Occipital lobe (tissue), 2 donors: ENCODE measurements around the gene AFF2. TPM values are rescaled to one million over a fixed set of nuclear protein-coding genes. Genes with fewer than 3 reads are reported as not detected.

Experiments used
- DNase-seq: peaks from one replicate; lab custom pipeline; 2025; lab: John Stamatoyannopoulos, UW
- total RNA-seq: library from RNA; depleted of rRNA; stranded (reverse); fragments of >200 nt; gene quantifications from one replicate; pipeline ENCODE4 v1.2.3, GENCODE V29; 2014

Gene AFF2
- 343 TPM for total RNA-seq

- no peak for DNase-seq
Measured at GRCh38 chrX:148500423-148501385, at the start of gene AFF2. Gene AFF2, plus strand, starts transcription at chrX:148500617. Its CDS starts 481 bp downstream, at chrX:148501098.

- DNase-seq: no peak
Measured at GRCh38 chrX:148457279-148457678, 43.1 kb upstream of the AFF2 start.

GRCh38 chrX:148459343-148459742, 41.1 kb upstream of the AFF2 start:
- no peak for DNase-seq

- no peak for DNase-seq
Measured at GRCh38 chrX:148466292-148466691, 34.1 kb upstream of the AFF2 start.

- no peak for DNase-seq
Measured at GRCh38 chrX:148470324-148470723, 30.1 kb upstream of the AFF2 start.

- no peak for DNase-seq
Measured at GRCh38 chrX:148474030-148474429, 26.4 kb upstream of the AFF2 start.

GRCh38 chrX:148492057-148492456, 8.4 kb upstream of the AFF2 start:
- DNase-seq: no peak

GRCh38 chrX:148495176-148495575, 5.2 kb upstream of the AFF2 start:
- DNase-seq: no peak

GRCh38 chrX:148498067-148498466, 2.4 kb upstream of the AFF2 start:
- DNase-seq: no peak

GRCh38 chrX:148499638-148500422, 587 bp upstream of the AFF2 start:
- no peak for DNase-seq

- no peak for DNase-seq
Measured at GRCh38 chrX:148501386-148502066, 1.1 kb downstream of the AFF2 start.

GRCh38 chrX:148504506-148504905, 4.1 kb downstream of the AFF2 start:
- no peak for DNase-seq

- DNase-seq: no peak
Measured at GRCh38 chrX:148507418-148507817, 7.0 kb downstream of the AFF2 start.

GRCh38 chrX:148512453-148512852, 12.0 kb downstream of the AFF2 start:
- no peak for DNase-seq

GRCh38 chrX:148513661-148514060, 13.2 kb downstream of the AFF2 start:
- DNase-seq: no peak

GRCh38 chrX:148517176-148517575, 16.8 kb downstream of the AFF2 start:
- DNase-seq: no peak

- DNase-seq: no peak
Measured at GRCh38 chrX:148522006-148522405, 21.6 kb downstream of the AFF2 start.

- DNase-seq: no peak
Measured at GRCh38 chrX:148523303-148524080, 23.1 kb downstream of the AFF2 start.

GRCh38 chrX:148530464-148531077, 30.2 kb downstream of the AFF2 start:
- DNase-seq: no peak

- DNase-seq: no peak
Measured at GRCh38 chrX:148534291-148534690, 33.9 kb downstream of the AFF2 start.

GRCh38 chrX:148535639-148536038, 35.2 kb downstream of the AFF2 start:
- no peak for DNase-seq
